ENCODE data around the gene INHBC.
"Not testable (repeated sequence)": the region's sequence is repeated elsewhere in the genome, so short reads cannot be mapped to it uniquely, and the experiment has no call there.

INHBC gene

GRCh38 chr12:57429473-57430111, 5.0 kb upstream of the INHBC start:
- DNase-seq: no peak

GRCh38 chr12:57430112-57430930, 4.3 kb upstream of the INHBC start:
- DNase-seq: no peak

- peak; percentile 94 for DNase-seq
These were observed 3.5 kb upstream of the INHBC start, which contains the start of gene R3HDM2 for GRCh38 chr12:57430931-57431566. Gene R3HDM2, minus strand, starts transcription at chr12:57431043. Its CDS starts 120,615 bp downstream, at chr12:57310428.

- DNase-seq: no peak
These were observed 2.9 kb upstream of the INHBC start for GRCh38 chr12:57431654-57432188.

GRCh38 chr12:57433370-57433769, 1.2 kb upstream of the INHBC start:
- no peak for DNase-seq

- DNase-seq: no peak
These were observed 709 bp downstream of the INHBC start for GRCh38 chr12:57435293-57435692.

GRCh38 chr12:57438400-57438799, 3.8 kb downstream of the INHBC start:
- no peak for DNase-seq

- DNase-seq: no peak
These were observed 5.2 kb downstream of the INHBC start for GRCh38 chr12:57439762-57440266.

GRCh38 chr12:57441393-57441792, 6.8 kb downstream of the INHBC start:
- DNase-seq: not testable (repeated sequence)

- DNase-seq: no peak
These were observed 7.4 kb downstream of the INHBC start for GRCh38 chr12:57441846-57442427.

GRCh38 chr12:57444337-57444736, 9.8 kb downstream of the INHBC start:
- not testable (repeated sequence) for DNase-seq

- no peak for DNase-seq
These were observed 10.2 kb downstream of the INHBC start for GRCh38 chr12:57444744-57445143.

- no peak for DNase-seq
These were observed 11.8 kb downstream of the INHBC start for GRCh38 chr12:57446292-57446960.

- no peak for DNase-seq
These were observed 14.1 kb downstream of the INHBC start for GRCh38 chr12:57448669-57449068.

- DNase-seq: no peak
These were observed 14.8 kb downstream of the INHBC start for GRCh38 chr12:57449375-57449774.

- DNase-seq: no peak
These were observed 15.5 kb downstream of the INHBC start for GRCh38 chr12:57450057-57450456.

- DNase-seq: no peak
These were observed 16.7 kb downstream of the INHBC start for GRCh38 chr12:57451233-57451778.

GRCh38 chr12:57452181-57452936, 17.8 kb downstream of the INHBC start:
- no peak for DNase-seq

GRCh38 chr12:57452937-57453509, 18.4 kb downstream of the INHBC start:
- peak; percentile 32 to 40 for DNase-seq

GRCh38 chr12:57454213-57454565, 19.6 kb downstream of the INHBC start:
- no peak for DNase-seq
